Measurements from ENCODE around the gene FIBIN. TPM values are rescaled to one million over a fixed set of nuclear protein-coding genes. Genes with fewer than 3 reads are reported as not detected.
"Not testable (repeated sequence)": the region's sequence is repeated elsewhere in the genome, so short reads cannot be mapped to it uniquely, and the experiment has no call there.

Gene FIBIN
- total and polyA plus RNA-seq, 8 donors, result 4.0 to 18.5 (median 6.9) TPM

DNA sequence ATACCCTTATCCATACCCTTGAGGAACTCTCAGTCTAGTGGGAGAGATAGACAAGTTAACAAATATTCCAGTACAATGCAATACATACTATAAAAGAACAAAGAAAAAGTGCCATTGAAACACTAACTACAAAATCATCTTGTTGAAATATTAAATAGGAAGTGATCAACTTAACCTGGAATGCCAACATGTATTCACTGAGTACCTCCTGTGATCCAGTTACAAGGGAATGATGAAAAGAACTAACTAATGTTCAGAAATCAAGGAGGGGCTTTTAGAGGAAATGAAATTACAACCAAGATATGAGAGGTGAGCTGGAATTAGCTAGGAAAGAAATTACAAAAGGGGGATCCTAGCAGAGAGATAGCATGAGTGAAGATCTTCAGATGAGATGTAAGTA is 6.2 kb upstream of the FIBIN start:
- ATAC-seq, result no peak
- TF ChIP-seq, protein P1, sequence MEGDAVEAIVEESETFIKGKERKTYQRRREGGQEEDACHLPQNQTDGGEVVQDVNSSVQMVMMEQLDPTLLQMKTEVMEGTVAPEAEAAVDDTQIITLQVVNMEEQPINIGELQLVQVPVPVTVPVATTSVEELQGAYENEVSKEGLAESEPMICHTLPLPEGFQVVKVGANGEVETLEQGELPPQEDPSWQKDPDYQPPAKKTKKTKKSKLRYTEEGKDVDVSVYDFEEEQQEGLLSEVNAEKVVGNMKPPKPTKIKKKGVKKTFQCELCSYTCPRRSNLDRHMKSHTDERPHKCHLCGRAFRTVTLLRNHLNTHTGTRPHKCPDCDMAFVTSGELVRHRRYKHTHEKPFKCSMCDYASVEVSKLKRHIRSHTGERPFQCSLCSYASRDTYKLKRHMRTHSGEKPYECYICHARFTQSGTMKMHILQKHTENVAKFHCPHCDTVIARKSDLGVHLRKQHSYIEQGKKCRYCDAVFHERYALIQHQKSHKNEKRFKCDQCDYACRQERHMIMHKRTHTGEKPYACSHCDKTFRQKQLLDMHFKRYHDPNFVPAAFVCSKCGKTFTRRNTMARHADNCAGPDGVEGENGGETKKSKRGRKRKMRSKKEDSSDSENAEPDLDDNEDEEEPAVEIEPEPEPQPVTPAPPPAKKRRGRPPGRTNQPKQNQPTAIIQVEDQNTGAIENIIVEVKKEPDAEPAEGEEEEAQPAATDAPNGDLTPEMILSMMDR (IDR thresholded peaks at IDR 0.05), result no peak

DNA sequence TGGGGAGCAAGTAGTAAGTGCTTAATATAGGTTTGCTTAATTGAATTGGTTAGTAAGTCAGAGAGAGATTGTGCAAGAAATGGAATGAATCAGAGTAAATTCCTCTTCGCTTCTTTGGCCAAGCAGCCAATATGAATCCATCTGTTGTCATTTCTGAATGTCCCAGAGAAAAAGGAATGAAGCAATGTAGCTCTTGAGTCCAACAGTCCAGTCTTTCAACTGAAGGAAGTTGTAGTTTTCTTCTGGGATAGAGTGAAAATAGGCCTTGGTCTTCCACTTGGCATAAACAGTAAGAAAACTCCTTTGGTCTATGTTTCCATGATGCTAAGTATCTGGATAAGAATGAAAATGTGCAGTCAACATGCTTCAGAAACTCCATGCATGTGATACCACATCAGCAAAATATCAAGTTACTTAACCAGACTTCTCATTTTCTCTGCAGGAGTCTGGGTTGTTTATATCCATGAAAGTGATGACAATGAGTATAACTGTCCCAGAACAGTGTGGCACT is 1.8 kb upstream of the FIBIN start:
- intact Hi-C loops (cut with DNase I), result no loop called here
- no peaks in the 10 kb centered on the region for H3K36me3 ChIP-seq
- peaks cover 0 to 7% of the 10 kb centered on the region in 2 donors for H3K4me1 ChIP-seq
- peak overlapping the region in 1 of 2 donors; percentile 65 for H3K27ac ChIP-seq
- H3K27me3 ChIP-seq, result peaks cover 5 to 20% of the 10 kb centered on the region in 2 donors
- peak in 2 of 4 donors; percentile 46 to 60 for DNase-seq
- peak; percentile 55 for ATAC-seq
- H3K9me3 ChIP-seq, result no peaks in the 10 kb centered on the region
- TF ChIP-seq, protein P1 (IDR thresholded peaks at IDR 0.05), result no peak
- no peak overlapping the region for H3K4me3 ChIP-seq

More for the DNA sequence above, 6.2 kb upstream of the FIBIN start:
- Histone ChIP-seq H3K27me3 (no peaks in the 10 kb centered on the region), H3K4me3 (no peak overlapping the region), H3K4me1 (peaks cover 0 to 7% of the 10 kb centered on the region in 2 donors), H3K9me3 (peaks cover 0 to 9% of the 10 kb centered on the region in 2 donors), H3K27ac (no peak overlapping the region), H3K36me3 (no peaks in the 10 kb centered on the region)
- no peak for DNase-seq
- intact Hi-C loops (cut with DNase I), result no loop called here

DNA sequence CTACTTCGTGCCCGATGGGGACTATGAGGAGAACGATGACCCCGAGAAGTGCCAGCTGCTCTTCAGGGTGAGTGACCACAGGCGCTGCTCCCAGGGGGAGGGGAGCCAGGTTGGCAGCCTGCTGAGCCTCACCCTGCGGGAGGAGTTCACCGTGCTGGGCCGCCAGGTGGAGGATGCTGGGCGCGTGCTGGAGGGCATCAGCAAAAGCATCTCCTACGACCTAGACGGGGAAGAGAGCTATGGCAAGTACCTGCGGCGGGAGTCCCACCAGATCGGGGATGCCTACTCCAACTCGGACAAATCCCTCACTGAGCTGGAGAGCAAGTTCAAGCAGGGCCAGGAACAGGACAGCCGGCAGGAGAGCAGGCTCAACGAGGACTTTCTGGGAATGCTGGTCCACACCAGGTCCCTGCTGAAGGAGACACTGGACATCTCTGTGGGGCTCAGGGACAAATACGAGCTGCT is 751 bp downstream of the FIBIN start:
- Histone ChIP-seq H3K4me1 (peaks cover 0 to 7% of the 10 kb centered on the region in 2 donors), H3K4me3 (peak overlapping the region; percentile 27 to 35), H3K27me3 (peaks cover 5 to 20% of the 10 kb centered on the region in 2 donors), H3K36me3 (no peaks in the 10 kb centered on the region), H3K9me3 (no peaks in the 10 kb centered on the region), H3K27ac (peak overlapping the region in 1 of 2 donors; percentile 65)
- TF ChIP-seq, protein P1 (IDR thresholded peaks at IDR 0.05), result no peak
- ATAC-seq (no peak), DNase-seq (peak in 1 of 4 donors; percentile 66)
- intact Hi-C loops (cut with DNase I), result no loop called here

DNA sequence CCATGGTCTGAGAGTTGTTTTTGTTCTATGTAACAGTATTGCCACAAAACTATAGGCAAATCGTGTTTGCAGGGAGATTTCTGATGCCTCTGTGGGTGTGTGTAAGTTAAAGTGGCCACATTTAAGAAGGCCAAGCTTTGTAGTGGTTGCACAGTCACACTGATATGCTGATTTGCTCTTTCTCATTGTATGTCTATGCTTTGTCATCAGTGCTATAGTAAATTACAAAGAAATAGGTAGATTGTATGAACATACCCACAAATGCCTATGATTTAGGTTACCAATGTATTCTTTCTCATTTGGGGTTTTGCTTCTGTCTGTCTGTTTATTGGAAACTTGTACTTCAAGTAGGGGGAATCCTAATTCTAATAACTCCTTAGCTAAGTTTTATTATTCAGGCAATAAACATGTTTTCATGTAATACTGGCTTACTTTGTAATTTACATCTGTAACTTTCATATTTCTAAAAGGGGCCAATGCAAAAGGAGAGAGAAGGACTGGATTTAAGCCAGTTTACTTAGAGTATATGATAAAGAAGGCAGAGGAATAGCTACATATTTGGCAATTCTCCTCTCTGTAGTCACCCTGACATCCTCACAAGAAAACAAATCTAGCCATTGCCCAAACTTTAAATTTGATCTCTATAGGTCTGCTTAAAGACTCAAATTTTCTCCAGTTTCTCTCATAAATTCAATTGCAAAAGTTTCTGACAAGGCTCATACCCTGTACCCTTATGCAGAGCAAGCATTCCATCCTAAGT is 2.0 kb downstream of the FIBIN start:
- Histone ChIP-seq H3K9me3 (no peaks in the 10 kb centered on the region), H3K4me3 (peak overlapping the region; percentile 27 to 35), H3K27me3 (peaks cover 5 to 20% of the 10 kb centered on the region in 2 donors), H3K4me1 (peaks cover 0 to 7% of the 10 kb centered on the region in 2 donors), H3K36me3 (no peaks in the 10 kb centered on the region), H3K27ac (peak overlapping the region in 1 of 2 donors; percentile 65)
- DNase-seq (no peak), ATAC-seq (no peak)
- TF ChIP-seq, protein P1 (IDR thresholded peaks at IDR 0.05), result no peak
- intact Hi-C loops (cut with DNase I), result no loop called here

DNA sequence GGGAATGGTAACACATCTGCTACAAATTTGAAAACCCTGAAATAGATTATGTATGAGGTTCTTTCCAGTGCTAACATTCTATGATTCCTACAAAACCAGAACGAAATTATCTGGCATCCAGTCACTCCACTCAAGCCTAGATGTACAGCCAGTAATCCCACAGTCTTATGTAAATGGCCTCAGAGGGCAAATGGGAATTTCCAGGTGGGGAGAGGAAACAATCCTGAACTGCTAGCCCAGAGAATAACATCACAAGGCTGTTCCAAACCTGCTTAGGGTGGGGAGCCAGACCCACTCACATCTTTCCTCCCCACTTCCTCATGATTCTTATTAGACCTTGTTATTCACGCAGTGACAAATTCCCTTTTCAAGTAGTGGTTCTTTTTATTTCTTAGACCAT is 3.5 kb downstream of the FIBIN start:
- Histone ChIP-seq H3K9me3 (no peaks in the 10 kb centered on the region), H3K27me3 (peaks cover 5 to 20% of the 10 kb centered on the region in 2 donors), H3K4me1 (no peaks in the 10 kb centered on the region), H3K36me3 (no peaks in the 10 kb centered on the region), H3K4me3 (no peak overlapping the region), H3K27ac (no peak overlapping the region)
- DNase-seq, result no peak
- TF ChIP-seq, protein P1 (IDR thresholded peaks at IDR 0.05), result no peak
- ATAC-seq, result no peak
- intact Hi-C loops (cut with DNase I), result no loop called here

DNA sequence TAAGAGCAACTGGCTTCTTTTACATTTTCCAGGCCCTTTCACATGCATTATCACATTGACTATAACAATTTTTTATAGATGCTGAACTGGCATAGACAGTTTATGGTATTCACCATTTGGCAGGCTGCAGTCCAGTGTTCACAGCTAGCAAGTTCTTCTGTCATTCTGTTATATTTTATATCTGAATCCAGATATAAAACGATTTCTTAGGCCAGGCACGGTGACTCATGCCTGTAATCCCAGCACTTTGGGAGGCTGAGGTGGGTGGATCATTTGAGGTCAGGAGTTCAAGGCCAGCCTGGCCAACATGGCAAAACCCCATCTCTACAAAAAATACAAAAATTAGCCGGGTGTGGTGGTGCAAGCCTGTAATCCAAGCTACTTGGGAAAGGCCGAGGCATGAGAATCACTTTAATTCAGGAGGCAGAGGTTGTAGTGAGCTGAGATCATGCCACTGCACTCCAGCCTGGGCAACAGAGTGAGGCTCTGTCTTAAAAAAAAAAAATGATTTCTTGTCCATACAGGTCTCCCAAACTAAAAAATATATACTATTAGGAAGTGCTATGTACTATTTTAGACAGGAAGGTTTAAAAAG is 7.3 kb downstream of the FIBIN start:
- H3K4me1 ChIP-seq; H3K36me3 ChIP-seq; H3K9me3 ChIP-seq; H3K4me3 ChIP-seq; ATAC-seq; H3K27ac ChIP-seq; DNase-seq; H3K27me3 ChIP-seq; intact Hi-C loops (cut with DNase I): not testable (repeated sequence)

All from left lung (tissue), 10 donors.